Activated naive CD8-positive, alpha-beta T cell (primary cell): Measurements from ENCODE around the gene CTNND2.

Source experiments
- H3K27ac Mint-ChIP-seq: one replicate; pipeline ENCODE4 v1.8.0; 2021; ENCODE audit warnings: mixed read lengths
- H3K27me3 Mint-ChIP-seq: one replicate; pipeline ENCODE4 v1.8.0; 2021; ENCODE audit warnings: mixed read lengths
- H3K36me3 Mint-ChIP-seq: one replicate; pipeline ENCODE4 v1.8.0; 2021; ENCODE audit warnings: mixed read lengths
- H3K4me1 Mint-ChIP-seq: one replicate; pipeline ENCODE4 v1.8.0; 2021; ENCODE audit warnings: low read depth, mixed read lengths
- H3K4me3 Mint-ChIP-seq: one replicate; pipeline ENCODE4 v1.8.0; 2021; ENCODE audit warnings: mild to moderate bottlenecking, mixed read lengths
- H3K9me3 Mint-ChIP-seq: one replicate; pipeline ENCODE4 v1.8.0; 2021; ENCODE audit warnings: low read depth, mixed read lengths

Gene CTNND2

GRCh38 chr5:11046160-11046559 lies 858.1 kb downstream of the CTNND2 start:
- no peaks in the 10 kb centered on the region for H3K9me3 Mint-ChIP-seq
- H3K4me1 Mint-ChIP-seq = no peaks in the 10 kb centered on the region
- H3K36me3 Mint-ChIP-seq = no peaks in the 10 kb centered on the region
- H3K27me3 Mint-ChIP-seq = no peaks in the 10 kb centered on the region
- H3K27ac Mint-ChIP-seq = no peak overlapping the region
- no peak overlapping the region for H3K4me3 Mint-ChIP-seq

- no peaks in the 10 kb centered on the region for H3K36me3 Mint-ChIP-seq
- H3K4me1 Mint-ChIP-seq = no peaks in the 10 kb centered on the region
- H3K4me3 Mint-ChIP-seq = no peak overlapping the region
- no peaks in the 10 kb centered on the region for H3K9me3 Mint-ChIP-seq
- no peak overlapping the region for H3K27ac Mint-ChIP-seq
- H3K27me3 Mint-ChIP-seq = no peaks in the 10 kb centered on the region
Observed at GRCh38 chr5:11045411-11045810, 858.8 kb downstream of the CTNND2 start.

GRCh38 chr5:11044581-11044980 lies 859.7 kb downstream of the CTNND2 start:
- H3K27me3 Mint-ChIP-seq = no peaks in the 10 kb centered on the region
- no peak overlapping the region for H3K27ac Mint-ChIP-seq

GRCh38 chr5:11043881-11044280 lies 860.4 kb downstream of the CTNND2 start:
- Mint-ChIP-seq H3K4me3 (no peak overlapping the region), H3K9me3 (no peaks in the 10 kb centered on the region), H3K27ac (no peak overlapping the region), H3K36me3 (no peaks in the 10 kb centered on the region), H3K27me3 (no peaks in the 10 kb centered on the region), H3K4me1 (no peaks in the 10 kb centered on the region)

More at GRCh38 chr5:11044581-11044980, 859.7 kb downstream of the CTNND2 start:
- Mint-ChIP-seq H3K4me1 (no peaks in the 10 kb centered on the region), H3K4me3 (no peak overlapping the region), H3K9me3 (no peaks in the 10 kb centered on the region), H3K36me3 (no peaks in the 10 kb centered on the region)

- Mint-ChIP-seq H3K27me3 (peaks cover 3% of the 10 kb centered on the region), H3K36me3 (no peaks in the 10 kb centered on the region), H3K4me3 (no peak overlapping the region), H3K9me3 (no peaks in the 10 kb centered on the region), H3K4me1 (no peaks in the 10 kb centered on the region), H3K27ac (no peak overlapping the region)
Observed at GRCh38 chr5:11040345-11040744, 863.9 kb downstream of the CTNND2 start.

- Mint-ChIP-seq H3K36me3 (no peaks in the 10 kb centered on the region), H3K4me1 (no peaks in the 10 kb centered on the region), H3K27ac (no peak overlapping the region), H3K4me3 (no peak overlapping the region), H3K9me3 (no peaks in the 10 kb centered on the region), H3K27me3 (peaks cover 5% of the 10 kb centered on the region)
Observed at GRCh38 chr5:11038772-11039171, 865.5 kb downstream of the CTNND2 start.

GRCh38 chr5:11037941-11038340 lies 866.3 kb downstream of the CTNND2 start:
- Mint-ChIP-seq H3K9me3 (no peaks in the 10 kb centered on the region), H3K4me1 (no peaks in the 10 kb centered on the region), H3K36me3 (no peaks in the 10 kb centered on the region), H3K4me3 (no peak overlapping the region), H3K27ac (no peak overlapping the region), H3K27me3 (peaks cover 5% of the 10 kb centered on the region)

GRCh38 chr5:11037080-11037479 lies 867.2 kb downstream of the CTNND2 start:
- Mint-ChIP-seq H3K36me3 (no peaks in the 10 kb centered on the region), H3K9me3 (no peaks in the 10 kb centered on the region), H3K27me3 (peaks cover 5% of the 10 kb centered on the region), H3K27ac (no peak overlapping the region), H3K4me1 (no peaks in the 10 kb centered on the region), H3K4me3 (no peak overlapping the region)

- H3K27me3 Mint-ChIP-seq = peaks cover 3% of the 10 kb centered on the region
- peaks cover 15% of the 10 kb centered on the region for H3K9me3 Mint-ChIP-seq
- H3K4me3 Mint-ChIP-seq = no peak overlapping the region
- no peaks in the 10 kb centered on the region for H3K36me3 Mint-ChIP-seq
- H3K4me1 Mint-ChIP-seq = no peaks in the 10 kb centered on the region
- H3K27ac Mint-ChIP-seq = no peak overlapping the region
Observed at GRCh38 chr5:11030671-11031070, 873.6 kb downstream of the CTNND2 start.

GRCh38 chr5:11027660-11028059 lies 876.6 kb downstream of the CTNND2 start:
- H3K4me1 Mint-ChIP-seq = no peaks in the 10 kb centered on the region
- H3K36me3 Mint-ChIP-seq = no peaks in the 10 kb centered on the region
- no peak overlapping the region for H3K4me3 Mint-ChIP-seq
- H3K27me3 Mint-ChIP-seq = peaks cover 5% of the 10 kb centered on the region
- peaks cover 15% of the 10 kb centered on the region for H3K9me3 Mint-ChIP-seq
- no peak overlapping the region for H3K27ac Mint-ChIP-seq

- H3K4me1 Mint-ChIP-seq = no peaks in the 10 kb centered on the region
- no peak overlapping the region for H3K4me3 Mint-ChIP-seq
- H3K36me3 Mint-ChIP-seq = no peaks in the 10 kb centered on the region
- peaks cover 15% of the 10 kb centered on the region for H3K9me3 Mint-ChIP-seq
- H3K27ac Mint-ChIP-seq = no peak overlapping the region
- H3K27me3 Mint-ChIP-seq = peaks cover 5% of the 10 kb centered on the region
Observed at GRCh38 chr5:11026543-11026942, 877.7 kb downstream of the CTNND2 start.

GRCh38 chr5:11023945-11024344 lies 880.3 kb downstream of the CTNND2 start:
- Mint-ChIP-seq H3K4me3 (no peak overlapping the region), H3K9me3 (no peaks in the 10 kb centered on the region), H3K27me3 (peaks cover 5% of the 10 kb centered on the region), H3K4me1 (no peaks in the 10 kb centered on the region), H3K27ac (no peak overlapping the region), H3K36me3 (no peaks in the 10 kb centered on the region)

- Mint-ChIP-seq H3K4me3 (no peak overlapping the region), H3K27me3 (peaks cover 2% of the 10 kb centered on the region), H3K9me3 (no peaks in the 10 kb centered on the region), H3K36me3 (no peaks in the 10 kb centered on the region), H3K27ac (no peak overlapping the region), H3K4me1 (no peaks in the 10 kb centered on the region)
Observed at GRCh38 chr5:11013793-11014192, 890.5 kb downstream of the CTNND2 start.

GRCh38 chr5:11012295-11012694 lies 892.0 kb downstream of the CTNND2 start:
- H3K27ac Mint-ChIP-seq = no peak overlapping the region
- no peaks in the 10 kb centered on the region for H3K4me1 Mint-ChIP-seq
- H3K27me3 Mint-ChIP-seq = peaks cover 2% of the 10 kb centered on the region
- H3K4me3 Mint-ChIP-seq = no peak overlapping the region
- H3K36me3 Mint-ChIP-seq = no peaks in the 10 kb centered on the region
- H3K9me3 Mint-ChIP-seq = no peaks in the 10 kb centered on the region

GRCh38 chr5:11010429-11011210 lies 893.6 kb downstream of the CTNND2 start:
- Mint-ChIP-seq H3K27ac (no peak overlapping the region), H3K4me1 (no peaks in the 10 kb centered on the region), H3K4me3 (no peak overlapping the region), H3K36me3 (no peaks in the 10 kb centered on the region), H3K27me3 (no peaks in the 10 kb centered on the region), H3K9me3 (no peaks in the 10 kb centered on the region)

GRCh38 chr5:11009576-11009975 lies 894.7 kb downstream of the CTNND2 start:
- H3K27me3 Mint-ChIP-seq = no peaks in the 10 kb centered on the region
- no peak overlapping the region for H3K4me3 Mint-ChIP-seq
- H3K9me3 Mint-ChIP-seq = no peaks in the 10 kb centered on the region
- no peaks in the 10 kb centered on the region for H3K36me3 Mint-ChIP-seq
- H3K4me1 Mint-ChIP-seq = no peaks in the 10 kb centered on the region
- H3K27ac Mint-ChIP-seq = no peak overlapping the region
